ENCODE measurements around the gene IQGAP2.

Gene IQGAP2

DNA sequence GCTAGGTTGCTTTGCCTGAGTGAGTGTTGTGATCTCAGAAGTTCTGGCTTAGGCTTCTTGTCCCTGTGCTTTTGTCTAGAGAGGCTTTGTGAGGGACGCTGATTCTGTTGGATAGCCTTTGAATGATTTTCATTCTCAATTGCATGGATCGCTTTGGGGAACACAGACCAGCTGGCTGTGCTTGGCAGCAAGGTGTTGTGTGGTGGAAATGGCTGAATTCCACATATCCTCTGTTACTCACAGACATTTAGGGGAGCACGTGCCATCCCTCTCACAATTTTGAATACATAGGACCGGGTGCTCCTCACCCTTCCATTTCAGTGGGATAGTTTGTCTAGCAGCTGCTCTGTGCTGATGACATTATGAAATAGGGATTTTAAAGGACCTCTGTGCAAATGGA, 76.2 kb downstream of the IQGAP2 start:
- DNase-seq = no peak

- no peak for DNase-seq
Measured at GRCh38 chr5:76479973-76480667, 77.0 kb downstream of the IQGAP2 start.

DNA sequence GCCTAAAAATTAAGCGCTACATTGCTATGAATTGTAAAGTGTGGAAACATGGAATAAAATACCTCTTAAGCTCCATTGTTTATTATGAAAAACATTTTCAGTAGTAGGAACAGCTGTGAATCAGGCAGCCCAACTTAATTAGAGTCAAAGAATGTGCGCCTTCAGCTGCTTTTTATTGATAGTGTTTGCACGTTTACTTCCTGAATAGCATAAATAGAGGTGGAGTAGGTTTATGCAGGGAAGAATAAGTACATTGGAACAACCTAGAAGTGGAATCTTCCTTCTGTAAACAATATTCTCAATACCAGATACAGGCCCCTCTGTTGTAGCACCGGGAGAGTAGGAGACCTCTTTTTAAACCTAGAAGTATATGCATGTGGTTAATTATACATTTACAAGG, 79.9 kb downstream of the IQGAP2 start:
- no peak for DNase-seq

DNA sequence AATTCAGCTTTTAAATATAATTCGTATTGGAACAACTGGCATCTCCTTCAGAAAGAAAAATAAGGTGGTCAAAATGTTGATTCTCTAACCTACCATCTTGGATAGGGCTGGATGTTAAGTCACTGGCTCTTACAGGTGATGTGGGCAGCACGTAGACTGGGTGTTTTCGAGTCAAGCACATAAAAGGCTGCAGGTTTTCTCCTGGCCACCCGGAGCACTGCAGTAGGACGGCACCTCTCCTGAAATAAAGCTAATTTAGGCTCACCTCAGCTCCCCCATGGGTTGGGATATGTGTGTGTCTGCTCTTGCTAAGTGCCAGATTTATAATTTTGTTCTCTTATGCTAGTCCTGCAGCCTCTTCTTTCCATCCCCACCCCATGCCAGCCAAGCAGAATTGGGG, 80.3 kb downstream of the IQGAP2 start:
- no peak for DNase-seq

DNA sequence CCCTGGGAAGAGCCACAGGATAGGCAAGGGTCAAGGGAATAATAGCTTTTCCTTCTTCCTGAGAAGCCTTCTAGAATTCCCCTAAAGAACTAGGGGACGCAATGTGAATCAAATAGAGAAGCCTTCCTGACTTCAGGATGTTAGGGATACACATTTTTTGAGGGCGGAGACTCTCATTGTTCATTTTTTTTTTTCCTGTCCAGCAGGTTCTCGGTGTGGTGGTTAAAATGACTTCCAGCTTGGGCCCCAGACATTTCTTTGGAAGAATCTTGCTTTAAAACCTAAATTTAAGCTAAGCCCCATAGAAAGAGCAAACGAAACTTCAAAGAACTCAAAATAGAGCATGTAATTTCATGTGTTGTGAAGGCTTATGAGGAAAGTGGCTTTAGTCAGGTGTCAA, 80.8 kb downstream of the IQGAP2 start:
- no peak for DNase-seq

GRCh38 chr5:76485511-76485910, 82.4 kb downstream of the IQGAP2 start:
- DNase-seq = no peak

- DNase-seq = no peak
Measured at GRCh38 chr5:76487386-76487785, 84.3 kb downstream of the IQGAP2 start.

DNA sequence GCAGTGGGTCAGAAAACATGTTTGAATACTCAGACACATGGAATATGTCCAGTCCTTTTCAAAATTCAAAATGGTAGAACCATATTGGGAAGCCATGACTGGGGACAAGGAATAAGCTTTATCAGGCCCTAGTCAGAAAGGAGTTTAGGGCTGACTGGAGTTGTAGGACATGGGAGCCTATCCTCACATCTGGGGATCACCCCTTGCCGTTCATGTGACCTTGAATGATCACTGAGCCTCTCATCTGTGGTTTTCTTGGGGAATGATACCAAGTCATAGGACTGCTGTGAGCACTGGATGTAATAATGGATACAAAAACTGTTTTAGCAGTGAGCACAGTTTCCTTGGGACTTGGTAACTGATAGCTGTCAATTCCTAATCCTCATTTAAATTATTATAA, 84.7 kb downstream of the IQGAP2 start:
- DNase-seq = no peak

DNA sequence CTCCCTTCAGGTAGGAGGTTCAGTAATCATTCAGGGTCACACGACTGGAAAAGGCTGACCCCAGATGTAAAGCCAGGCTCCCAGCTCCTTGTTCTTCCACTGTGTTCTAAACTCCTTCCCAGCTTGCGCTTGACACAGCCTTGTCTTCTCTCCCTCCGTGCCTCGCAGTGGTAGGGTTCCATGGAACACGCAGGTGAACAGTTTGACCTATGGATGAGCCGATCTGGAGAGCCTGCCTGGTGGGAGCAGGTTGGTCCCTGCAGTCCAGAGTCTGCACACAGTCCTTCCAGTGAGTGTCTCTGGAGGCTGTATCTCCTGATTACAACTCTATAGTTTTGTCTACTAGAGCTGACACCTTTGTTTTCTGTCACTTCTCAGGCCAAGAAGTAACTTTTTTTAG, 85.9 kb downstream of the IQGAP2 start:
- no peak for DNase-seq

DNA sequence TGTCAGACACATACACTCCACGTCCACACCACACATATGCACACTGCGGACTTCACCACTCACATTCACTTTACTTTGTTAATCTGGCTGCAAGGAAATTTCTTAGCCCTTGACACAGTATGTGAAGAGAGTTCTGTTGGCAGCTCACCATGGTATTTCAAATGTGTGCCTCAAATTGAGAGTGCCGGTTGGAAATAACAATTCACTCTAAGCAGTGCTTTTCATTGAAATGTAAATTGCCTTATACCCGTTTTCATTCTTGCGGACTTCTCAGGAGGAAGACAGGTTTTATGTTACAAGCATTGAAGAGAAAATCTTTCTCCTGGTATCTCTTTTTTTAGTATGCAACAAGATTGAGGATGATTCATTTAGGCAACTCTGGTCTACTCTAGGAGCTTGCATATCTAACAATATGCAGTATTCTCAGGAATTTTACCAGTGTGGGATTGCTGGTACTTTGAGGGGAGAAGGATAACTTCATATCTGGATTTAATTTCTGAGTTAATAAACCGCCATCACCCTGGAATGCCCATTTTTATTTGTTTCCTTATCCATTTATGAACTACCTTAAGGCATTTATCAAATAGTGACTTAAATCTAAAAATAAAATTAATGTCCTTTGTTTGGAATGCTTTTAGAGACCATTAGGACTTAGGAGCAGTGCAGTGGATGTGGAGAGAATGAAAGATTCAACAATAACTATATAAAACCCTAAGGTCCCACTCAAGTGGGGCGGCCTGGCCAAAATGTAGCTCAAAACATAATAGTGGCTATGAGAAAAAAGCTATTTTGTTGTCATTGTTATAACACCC, 87.0 kb downstream of the IQGAP2 start:
- no peak for DNase-seq

DNA sequence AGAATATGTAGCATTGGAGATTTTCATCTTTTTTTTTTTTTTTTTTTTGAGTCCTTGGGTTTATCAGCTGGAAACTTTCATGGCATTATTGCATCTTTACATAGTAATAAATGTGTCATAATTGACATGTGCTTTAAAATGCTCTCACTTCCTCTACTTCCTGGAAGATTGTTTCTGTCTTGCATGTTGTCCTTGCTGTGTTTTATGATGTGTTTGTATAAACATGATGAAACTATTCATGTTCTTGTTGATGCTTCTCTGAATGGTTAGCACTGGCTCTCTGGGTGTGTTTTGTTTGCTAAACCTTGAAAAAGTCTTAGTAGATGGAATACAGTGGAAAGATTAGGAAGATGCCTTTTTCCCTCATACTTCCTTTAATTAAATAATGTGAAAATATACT, 87.9 kb downstream of the IQGAP2 start:
- DNase-seq = no peak

- DNase-seq = no peak
Measured at GRCh38 chr5:76492819-76493189, 89.7 kb downstream of the IQGAP2 start.

DNA sequence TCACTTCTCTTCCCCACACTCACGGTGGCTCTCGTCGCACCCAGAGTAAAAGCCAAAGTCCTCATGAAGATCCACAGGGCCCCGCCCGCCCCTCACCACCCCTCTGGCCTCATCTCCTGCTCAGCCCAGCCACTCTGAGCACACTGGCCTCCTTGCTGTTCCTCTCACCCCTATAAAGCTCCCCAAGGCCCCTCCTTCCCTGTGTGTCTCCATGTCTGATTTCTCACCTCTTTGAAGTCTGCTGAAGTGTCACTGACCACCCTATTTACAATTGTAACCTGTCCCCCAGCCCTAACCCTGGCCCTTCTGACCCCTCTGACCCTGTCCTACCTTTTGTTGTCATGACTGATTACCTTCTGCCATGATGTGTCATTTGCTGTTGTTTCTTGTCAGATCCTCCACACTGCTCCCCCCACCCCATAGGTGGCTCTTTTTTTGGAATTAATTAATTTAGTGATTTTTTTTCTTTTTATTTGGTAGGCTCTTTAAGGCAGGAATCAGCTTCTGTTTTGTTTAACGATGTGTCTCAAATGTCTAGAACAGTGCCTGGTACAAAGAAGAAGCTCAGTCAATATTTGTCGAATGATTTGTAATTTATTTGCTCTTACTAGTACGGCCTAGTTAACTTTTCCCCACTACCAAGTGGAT, 90.2 kb downstream of the IQGAP2 start:
- DNase-seq = no peak

DNA sequence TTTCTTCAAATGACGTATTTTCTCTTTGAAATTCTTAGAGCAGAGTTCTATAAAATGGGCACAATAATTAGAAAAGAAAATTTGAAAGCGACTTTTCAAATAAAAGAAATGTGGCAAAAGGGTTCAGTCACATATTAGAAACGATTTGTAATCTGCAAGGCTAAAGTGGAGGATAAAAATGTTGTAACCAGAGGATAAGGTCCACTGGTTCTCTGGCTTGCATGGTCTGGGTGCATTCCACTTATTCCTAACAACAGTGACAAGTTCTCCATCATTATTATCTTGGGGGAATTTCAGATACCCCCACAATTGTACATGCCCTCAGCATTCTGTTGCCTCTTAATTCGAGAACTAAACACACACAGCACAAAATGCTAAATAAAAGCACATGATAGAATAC, 91.1 kb downstream of the IQGAP2 start:
- DNase-seq = no peak

GRCh38 chr5:76495870-76496269, 92.8 kb downstream of the IQGAP2 start:
- no peak for DNase-seq

DNA sequence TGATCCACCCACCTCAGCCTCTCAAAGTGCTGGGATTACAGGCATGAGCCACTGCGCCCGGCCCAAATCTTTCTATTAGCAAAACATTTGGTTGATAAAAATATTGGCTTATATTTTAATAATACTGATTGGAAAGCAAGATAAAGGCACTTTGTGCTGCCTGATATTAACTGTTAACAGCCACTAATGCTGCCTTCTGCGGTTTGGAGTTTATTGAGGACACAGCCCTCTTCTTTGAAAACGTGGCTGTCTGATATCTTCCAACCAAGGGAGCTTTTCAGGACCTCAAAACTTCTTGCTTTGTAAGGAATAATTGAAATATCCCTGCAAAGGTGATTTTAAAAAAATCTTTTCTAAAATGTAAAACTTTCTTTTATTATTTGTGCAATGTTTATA, 94.0 kb downstream of the IQGAP2 start:
- DNase-seq = no peak

- DNase-seq = no peak
Measured at GRCh38 chr5:76497986-76498717, 95.1 kb downstream of the IQGAP2 start.

- DNase-seq = no peak
Measured at GRCh38 chr5:76499507-76500161, 96.5 kb downstream of the IQGAP2 start.

GRCh38 chr5:76500633-76501393, 97.7 kb downstream of the IQGAP2 start:
- DNase-seq = no peak

- no peak for DNase-seq
Measured at GRCh38 chr5:76503929-76504328, 100.8 kb downstream of the IQGAP2 start.

- DNase-seq = no peak
Measured at GRCh38 chr5:76504901-76505564, 101.9 kb downstream of the IQGAP2 start.

DNA sequence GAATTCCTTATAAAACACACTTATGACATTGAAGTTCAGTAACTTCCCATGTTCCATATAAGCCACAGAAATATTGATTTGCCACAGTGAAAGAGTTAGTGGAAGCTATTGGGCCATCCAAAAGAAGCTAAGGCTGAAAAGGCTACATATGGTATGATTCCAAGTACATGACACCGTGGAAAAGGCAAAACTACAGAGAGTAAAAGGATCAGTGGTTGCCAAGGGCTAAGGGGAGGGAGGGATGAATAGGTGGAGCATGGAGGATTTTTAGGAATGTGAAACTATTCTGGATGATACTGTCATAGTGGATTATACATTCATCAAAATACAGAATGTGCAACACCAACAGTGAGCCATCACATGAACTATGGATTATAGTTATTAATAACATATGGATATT, 110.4 kb downstream of the IQGAP2 start:
- DNase-seq = no peak
